H9 (cell line): ENCODE data around the gene CCDC116. TPM values are rescaled to one million over a fixed set of nuclear protein-coding genes. Genes with fewer than 3 reads are reported as not detected.

Experiments used
- DNase-seq: peaks from one replicate; pipeline ENCODE4 v3.0.0-alpha.2; 2017
- H2AFZ ChIP-seq: one replicate; pipeline ENCODE4 v1.6.1; 2013; ENCODE audit warnings: mild to moderate bottlenecking, low read length, control low read depth, moderate library complexity
- H2AK5ac ChIP-seq: 2 replicates; pipeline ENCODE4 v1.6.1; 2013; ENCODE audit warnings: low read length, control low read depth, mixed read lengths; ENCODE audit not compliant: insufficient read length
- H2BK120ac ChIP-seq: one replicate; pipeline ENCODE4 v1.6.1; 2013; ENCODE audit warnings: low read depth, mild to moderate bottlenecking, low read length, control low read depth, inconsistent platforms; ENCODE audit not compliant: poor library complexity, severe bottlenecking
- H2BK12ac ChIP-seq: 2 replicates; pipeline ENCODE4 v1.6.1; 2013; ENCODE audit warnings: low read length, control low read depth, mixed read lengths, low read depth; ENCODE audit not compliant: insufficient read length
- H2BK15ac ChIP-seq: 2 replicates; pipeline ENCODE4 v1.6.1; 2013; ENCODE audit warnings: low read depth, low read length, control low read depth
- H2BK20ac ChIP-seq: one replicate; pipeline ENCODE4 v1.6.1; 2013; ENCODE audit warnings: low read depth, mild to moderate bottlenecking, low read length, control low read depth, inconsistent platforms; ENCODE audit not compliant: poor library complexity, severe bottlenecking
- H2BK5ac ChIP-seq: 2 replicates; pipeline ENCODE4 v1.6.1; 2013; ENCODE audit warnings: low read length, control low read depth, mixed read lengths; ENCODE audit not compliant: insufficient read length
- H3K14ac ChIP-seq: 2 replicates; pipeline ENCODE4 v1.6.1; 2013; ENCODE audit warnings: low read length, control low read depth; ENCODE audit not compliant: insufficient read depth
- H3K18ac ChIP-seq: 2 replicates; pipeline ENCODE4 v1.6.1; 2013; ENCODE audit warnings: low read depth, mild to moderate bottlenecking, mixed read lengths, low read length, control low read depth; ENCODE audit not compliant: insufficient read length
- H3K23ac ChIP-seq: 2 replicates; pipeline ENCODE4 v1.6.1; 2013; ENCODE audit warnings: low read length, control low read depth, mixed read lengths, low read depth; ENCODE audit not compliant: insufficient read length
- H3K23me2 ChIP-seq: 2 replicates; pipeline ENCODE4 v1.6.1; 2013; ENCODE audit warnings: low read depth, mild to moderate bottlenecking, mixed read lengths, low read length, control low read depth; ENCODE audit not compliant: insufficient read length, poor library complexity, severe bottlenecking
- H3K27ac ChIP-seq: 2 replicates; pipeline ENCODE4 v1.5.1; 2013; ENCODE audit warnings: low read length, control low read depth, mixed read lengths, low read depth; ENCODE audit not compliant: insufficient read length
- H3K27me3 ChIP-seq: 2 replicates; pipeline ENCODE4 v1.6.1; 2013; ENCODE audit warnings: low read length, control low read depth, inconsistent platforms; ENCODE audit not compliant: insufficient read depth
- H3K4ac ChIP-seq: 2 replicates; pipeline ENCODE4 v1.6.1; 2013; ENCODE audit warnings: low read depth, mild to moderate bottlenecking, control low read depth, inconsistent platforms, low read length, moderate library complexity
- H3K4me1 ChIP-seq: 2 replicates; pipeline ENCODE4 v1.6.1; 2013; ENCODE audit warnings: low read length, control low read depth, inconsistent platforms; ENCODE audit not compliant: insufficient read depth
- H3K4me2 ChIP-seq: 2 replicates; pipeline ENCODE4 v1.6.1; 2013; ENCODE audit warnings: low read length, control low read depth, mixed read lengths; ENCODE audit not compliant: insufficient read length, insufficient read depth
- H3K56ac ChIP-seq: 2 replicates; pipeline ENCODE4 v1.6.1; 2013; ENCODE audit warnings: low read depth, mild to moderate bottlenecking, mixed read lengths, low read length, control low read depth; ENCODE audit not compliant: insufficient read length
- H3K79me1 ChIP-seq: 2 replicates; pipeline ENCODE4 v1.6.1; 2013; ENCODE audit warnings: low read depth, mild to moderate bottlenecking, moderate library complexity, low read length, control low read depth, inconsistent platforms; ENCODE audit not compliant: insufficient read depth, poor library complexity, severe bottlenecking
- H3K79me2 ChIP-seq: 2 replicates; pipeline ENCODE4 v1.6.1; 2013; ENCODE audit warnings: low read length, control low read depth, inconsistent platforms; ENCODE audit not compliant: insufficient read depth
- H3K9ac ChIP-seq: 2 replicates; pipeline ENCODE4 v1.6.1; 2013; ENCODE audit warnings: low read length, control low read depth, mixed read lengths; ENCODE audit not compliant: insufficient read length; ENCODE audit errors: extremely low read depth
- H3K9me3 ChIP-seq: one replicate; pipeline ENCODE4 v1.6.1; 2013; ENCODE audit warnings: low read depth, low read length, inconsistent platforms; ENCODE audit not compliant: control insufficient read depth
- H3T11ph ChIP-seq: one replicate; pipeline ENCODE4 v1.6.1; 2013; ENCODE audit warnings: mild to moderate bottlenecking, low read length, control low read depth, inconsistent platforms
- H4K20me1 ChIP-seq: one replicate; pipeline ENCODE4 v1.6.1; 2013; ENCODE audit not compliant: control insufficient read depth, insufficient read length, insufficient read depth
- H4K5ac ChIP-seq: 2 replicates; pipeline ENCODE4 v1.6.1; 2013; ENCODE audit warnings: low read depth, mild to moderate bottlenecking, mixed read lengths, low read length, control low read depth; ENCODE audit not compliant: insufficient read length
- H4K8ac ChIP-seq: replicated peaks from 2 replicates; pipeline ENCODE4 v1.6.1; 2013; ENCODE audit warnings: low read length, control low read depth, mixed read lengths, low read depth; ENCODE audit not compliant: insufficient read length
- H4K91ac ChIP-seq: 2 replicates; pipeline ENCODE4 v1.6.1; 2013; ENCODE audit warnings: low read depth, mild to moderate bottlenecking, moderate library complexity, mixed read lengths, low read length, control low read depth; ENCODE audit not compliant: insufficient read length
- H3K27ac Mint-ChIP-seq, 3 experiments: 2 replicates in 2 of 3; 3 replicates in 1 of 3; pipeline ENCODE4 v1.8.0; 2020 to 2021; ENCODE audit warnings: mixed read lengths in 3 of 3, mild to moderate bottlenecking in 1 of 3, moderate library complexity in 1 of 3
- H3K27me3 Mint-ChIP-seq: 2 replicates; pipeline ENCODE4 v1.8.0; 2021; ENCODE audit warnings: low read depth, mild to moderate bottlenecking, moderate library complexity, mixed read lengths
- H3K36me3 Mint-ChIP-seq, 3 experiments: 2 replicates in 2 of 3; 3 replicates in 1 of 3; pipeline ENCODE4 v1.8.0; 2020 to 2021; ENCODE audit warnings: low read depth in 3 of 3, mixed read lengths in 3 of 3; ENCODE audit not compliant: insufficient read depth in 1 of 3
- H3K4me1 Mint-ChIP-seq, 2 experiments: 2 replicates each; pipeline ENCODE4 v1.8.0; 2020; ENCODE audit warnings: mixed read lengths in 2 of 2
- H3K4me3 Mint-ChIP-seq, 2 experiments: 2 replicates in 1 of 2; 3 replicates in 1 of 2; pipeline ENCODE4 v1.8.0; 2020 to 2021; ENCODE audit warnings: mild to moderate bottlenecking in 2 of 2, mixed read lengths in 2 of 2, moderate library complexity in 1 of 2
- H3K9me3 Mint-ChIP-seq, 2 experiments: 2 replicates in 1 of 2; 3 replicates in 1 of 2; pipeline ENCODE4 v1.8.0; 2020; ENCODE audit warnings: mild to moderate bottlenecking in 2 of 2, mixed read lengths in 2 of 2, moderate library complexity in 1 of 2
- WGBS: extraction: QIAGEN DNeasy Blood & Tissue Kit; methylation state at CpG from one replicate; pipeline ENCODE4 v1.1.7; 2013; ENCODE audit warnings: missing lambda C conversion rate, low lambda C conversion rate, mixed read lengths; ENCODE audit not compliant: insufficient read length; ENCODE audit errors: extremely low coverage; 5-methylcytosine and 5-hydroxymethylcytosine counted together
- total RNA-seq: library from RNA; stranded (reverse); gene quantifications from 2 replicates; pipeline ENCODE4 v1.2.1, GENCODE V29; 2021
- TF ChIP-seq, protein P1 (sequence below): fragments of 200-600 bp; sonication (generic); conservative IDR thresholded peaks from 3 replicates; pipeline ENCODE4 v1.8.0; 2021; ENCODE audit warnings: antibody characterized with exemption, mild to moderate bottlenecking

CCDC116 gene
- total RNA-seq, 1 experiment from 2014 or later: 0.63 TPM

DNA sequence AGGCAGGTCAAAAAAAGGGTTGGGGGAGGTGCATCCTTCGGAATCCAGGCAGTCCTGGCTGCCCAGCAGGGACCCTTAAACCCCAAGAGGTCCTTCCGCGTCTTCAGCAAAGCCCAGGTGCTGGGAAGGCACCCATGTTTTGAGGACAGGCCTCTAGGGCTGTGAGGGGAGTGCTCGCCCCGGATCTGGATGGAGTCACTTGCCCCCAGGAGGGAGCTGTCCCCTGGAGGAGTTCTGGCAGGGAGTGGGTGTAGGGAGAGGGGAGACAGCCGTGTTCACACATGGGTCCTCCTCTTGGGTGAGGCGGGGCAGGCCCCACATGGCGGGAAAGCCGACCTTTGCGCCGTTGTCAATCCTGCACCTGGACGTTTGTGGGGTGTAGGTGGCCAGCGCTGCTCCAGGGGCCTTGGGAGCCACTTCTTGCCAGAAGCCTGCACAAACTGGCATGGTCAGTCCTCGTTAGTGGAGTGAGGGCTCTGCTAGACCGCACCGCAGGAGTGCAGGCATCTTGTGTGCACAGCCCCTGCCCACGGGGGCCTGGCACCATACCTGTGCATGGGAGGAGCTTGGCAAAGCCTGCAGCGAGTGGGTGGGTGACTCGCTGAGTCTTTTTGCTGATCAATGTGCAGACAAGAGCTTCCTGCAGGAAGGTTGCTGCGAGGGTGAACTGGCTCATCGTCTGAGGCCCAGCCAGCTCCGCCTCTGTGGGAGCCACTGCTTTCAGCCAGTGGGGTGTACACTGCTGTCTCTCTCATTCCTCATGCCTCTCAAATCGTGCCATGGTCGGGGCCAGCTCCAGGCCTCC lies 49.2 kb downstream of the CCDC116 start:
- no peak overlapping the region for H3K9ac ChIP-seq
- Mint-ChIP-seq H3K4me3 (no peak overlapping the region), H3K4me1 (0 out of 4 replicates have a peak, but pooled peaks cover 0 to 3% of the 10 kb centered on the region in 2 experiments), H3K27ac (peak overlapping the region in 2 of 3 experiments; percentile 28 to 44; a peak in 1 of 7 replicates), H3K27me3 (no peaks in the 10 kb centered on the region), H3K36me3 (peaks cover 21 to 42% (median 32%) of the 10 kb centered on the region in 3 experiments), H3K9me3 (peaks cover 5 to 10% of the 10 kb centered on the region in 2 experiments; a peak in 1 of 5 replicates)
- H4K8ac ChIP-seq: no peak overlapping the region
- H3T11ph ChIP-seq: no peak overlapping the region
- H3K23me2 ChIP-seq: no peaks in the 10 kb centered on the region
- no peak for DNase-seq
- H2BK5ac ChIP-seq: no peak overlapping the region
- H4K91ac ChIP-seq: no peak overlapping the region
- no peak overlapping the region for H3K56ac ChIP-seq
- H3K23ac ChIP-seq: no peak overlapping the region
- no peak overlapping the region for H2AFZ ChIP-seq
- H3K27ac ChIP-seq: no peak overlapping the region
- no peak overlapping the region for H2AK5ac ChIP-seq
- H4K20me1 ChIP-seq: no peaks in the 10 kb centered on the region
- no peaks in the 10 kb centered on the region for H3K79me2 ChIP-seq
- H2BK15ac ChIP-seq: no peak overlapping the region
- H3K14ac ChIP-seq: no peak overlapping the region
- H3K79me1 ChIP-seq: no peaks in the 10 kb centered on the region
- H3K18ac ChIP-seq: no peak overlapping the region
- H3K4ac ChIP-seq: no peak overlapping the region
- no peaks in the 10 kb centered on the region for H3K4me1 ChIP-seq
- no peak overlapping the region for H2BK12ac ChIP-seq
- no CpG with 5 or more reads among the region's 24 CpGs for WGBS
- TF ChIP-seq, protein P1, sequence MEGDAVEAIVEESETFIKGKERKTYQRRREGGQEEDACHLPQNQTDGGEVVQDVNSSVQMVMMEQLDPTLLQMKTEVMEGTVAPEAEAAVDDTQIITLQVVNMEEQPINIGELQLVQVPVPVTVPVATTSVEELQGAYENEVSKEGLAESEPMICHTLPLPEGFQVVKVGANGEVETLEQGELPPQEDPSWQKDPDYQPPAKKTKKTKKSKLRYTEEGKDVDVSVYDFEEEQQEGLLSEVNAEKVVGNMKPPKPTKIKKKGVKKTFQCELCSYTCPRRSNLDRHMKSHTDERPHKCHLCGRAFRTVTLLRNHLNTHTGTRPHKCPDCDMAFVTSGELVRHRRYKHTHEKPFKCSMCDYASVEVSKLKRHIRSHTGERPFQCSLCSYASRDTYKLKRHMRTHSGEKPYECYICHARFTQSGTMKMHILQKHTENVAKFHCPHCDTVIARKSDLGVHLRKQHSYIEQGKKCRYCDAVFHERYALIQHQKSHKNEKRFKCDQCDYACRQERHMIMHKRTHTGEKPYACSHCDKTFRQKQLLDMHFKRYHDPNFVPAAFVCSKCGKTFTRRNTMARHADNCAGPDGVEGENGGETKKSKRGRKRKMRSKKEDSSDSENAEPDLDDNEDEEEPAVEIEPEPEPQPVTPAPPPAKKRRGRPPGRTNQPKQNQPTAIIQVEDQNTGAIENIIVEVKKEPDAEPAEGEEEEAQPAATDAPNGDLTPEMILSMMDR: no peak
- H2BK120ac ChIP-seq: no peak overlapping the region
- no peak overlapping the region for H4K5ac ChIP-seq
- H3K9me3 ChIP-seq: no peaks in the 10 kb centered on the region
- no peak overlapping the region for H3K4me2 ChIP-seq
- H3K27me3 ChIP-seq: no peaks in the 10 kb centered on the region
- no peak overlapping the region for H2BK20ac ChIP-seq
